ENCODE measurements around the gene SCFD2. TPM values are rescaled to one million over a fixed set of nuclear protein-coding genes. Genes with fewer than 3 reads are reported as not detected.

Gene SCFD2
- total and polyA plus RNA-seq, 8 donors = 11.4 to 26.6 (median 13.7) TPM

DNA sequence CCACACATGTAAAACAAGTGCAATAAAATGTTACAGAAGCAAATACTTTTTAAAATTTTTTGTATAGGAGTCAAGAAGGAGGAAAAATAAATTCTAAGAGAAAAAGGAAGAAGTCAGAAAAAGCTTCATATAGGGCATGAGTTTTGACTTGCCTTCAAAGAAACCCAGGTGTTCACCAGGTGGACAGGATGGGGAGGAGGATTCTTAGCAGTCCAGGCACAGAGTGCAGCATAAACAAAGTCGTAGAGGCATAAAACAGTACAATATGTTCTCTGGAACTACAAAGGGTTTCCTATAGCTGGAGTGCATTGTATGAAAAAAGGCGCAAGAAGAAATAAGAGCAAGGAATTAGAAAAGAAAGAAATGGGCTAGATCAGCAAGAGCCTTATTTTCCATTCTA, 1.9 kb upstream of the SCFD2 start:
- no peak for DNase-seq
- TF ChIP-seq, protein P1, sequence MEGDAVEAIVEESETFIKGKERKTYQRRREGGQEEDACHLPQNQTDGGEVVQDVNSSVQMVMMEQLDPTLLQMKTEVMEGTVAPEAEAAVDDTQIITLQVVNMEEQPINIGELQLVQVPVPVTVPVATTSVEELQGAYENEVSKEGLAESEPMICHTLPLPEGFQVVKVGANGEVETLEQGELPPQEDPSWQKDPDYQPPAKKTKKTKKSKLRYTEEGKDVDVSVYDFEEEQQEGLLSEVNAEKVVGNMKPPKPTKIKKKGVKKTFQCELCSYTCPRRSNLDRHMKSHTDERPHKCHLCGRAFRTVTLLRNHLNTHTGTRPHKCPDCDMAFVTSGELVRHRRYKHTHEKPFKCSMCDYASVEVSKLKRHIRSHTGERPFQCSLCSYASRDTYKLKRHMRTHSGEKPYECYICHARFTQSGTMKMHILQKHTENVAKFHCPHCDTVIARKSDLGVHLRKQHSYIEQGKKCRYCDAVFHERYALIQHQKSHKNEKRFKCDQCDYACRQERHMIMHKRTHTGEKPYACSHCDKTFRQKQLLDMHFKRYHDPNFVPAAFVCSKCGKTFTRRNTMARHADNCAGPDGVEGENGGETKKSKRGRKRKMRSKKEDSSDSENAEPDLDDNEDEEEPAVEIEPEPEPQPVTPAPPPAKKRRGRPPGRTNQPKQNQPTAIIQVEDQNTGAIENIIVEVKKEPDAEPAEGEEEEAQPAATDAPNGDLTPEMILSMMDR (IDR thresholded peaks at IDR 0.05) = no peak
- Histone ChIP-seq H3K27me3 (peaks cover 0 to 24% of the 10 kb centered on the region in 2 donors), H3K9me3 (no peaks in the 10 kb centered on the region), H3K27ac (no peak overlapping the region), H3K4me1 (peaks cover 20 to 26% of the 10 kb centered on the region in 2 donors), H3K36me3 (no peaks in the 10 kb centered on the region), H3K4me3 (no peak overlapping the region)
- intact Hi-C loops (cut with DNase I) = no loop called here
- ATAC-seq = no peak

DNA sequence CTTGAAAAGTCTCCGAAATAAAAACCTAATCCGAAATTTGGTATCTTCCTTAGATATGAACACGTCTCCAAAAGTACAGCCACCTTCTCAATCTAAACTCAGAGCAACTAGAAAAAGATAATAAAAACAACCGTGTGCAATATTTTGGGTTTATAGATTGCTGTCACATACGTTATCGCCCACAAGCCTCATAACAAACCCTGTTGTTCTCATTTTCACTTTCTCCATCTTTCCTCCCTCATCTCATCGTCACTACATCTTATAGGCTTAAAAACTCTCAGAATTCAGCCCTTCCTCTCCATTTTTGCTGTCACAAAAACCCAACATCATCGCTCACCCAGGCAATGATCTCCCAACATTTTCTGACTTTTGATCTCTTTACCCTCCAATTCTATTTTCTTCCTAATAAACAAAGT, 448 bp upstream of the SCFD2 start:
- DNase-seq (no peak), ATAC-seq (no peak)
- TF ChIP-seq, protein P1 (IDR thresholded peaks at IDR 0.05) = no peak
- Histone ChIP-seq H3K4me3 (peak overlapping the region; percentile 87 to 98), H3K36me3 (no peaks in the 10 kb centered on the region), H3K9me3 (no peaks in the 10 kb centered on the region), H3K27me3 (peaks cover 0 to 23% of the 10 kb centered on the region in 2 donors), H3K4me1 (peaks cover 20 to 30% of the 10 kb centered on the region in 2 donors), H3K27ac (peak overlapping the region; percentile 37 to 75)
- intact Hi-C loops (cut with DNase I) = no loop called here

DNA sequence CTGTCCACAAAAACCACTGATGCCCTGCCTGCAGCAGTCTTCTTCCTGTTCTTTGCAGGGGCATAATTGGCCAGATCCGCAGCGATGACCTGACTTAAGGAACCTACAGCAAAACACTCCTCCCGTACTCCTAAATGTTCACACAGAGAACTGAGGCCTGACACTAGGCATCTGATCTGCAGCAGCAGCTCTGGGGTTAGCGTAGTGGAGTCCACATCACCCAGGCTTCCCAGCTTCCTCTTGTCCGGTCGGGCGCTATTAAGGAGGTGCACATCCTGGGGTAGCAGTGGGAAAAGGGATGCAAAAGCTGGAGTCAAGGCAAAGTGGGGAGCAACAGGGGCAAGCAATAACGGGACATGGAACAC, 758 bp downstream of the SCFD2 start:
- intact Hi-C loops (cut with DNase I) = no loop called here
- TF ChIP-seq, protein P1 (IDR thresholded peaks at IDR 0.05) = no peak
- no peaks in the 10 kb centered on the region for H3K36me3 ChIP-seq
- DNase-seq (no peak), ATAC-seq (peak; percentile 32)
- H3K27me3 ChIP-seq = peaks cover 0 to 14% of the 10 kb centered on the region in 2 donors
- H3K27ac ChIP-seq = peak overlapping the region in 1 of 2 donors; percentile 75
- H3K4me3 ChIP-seq = peak overlapping the region; percentile 87 to 98
- peaks cover 20 to 30% of the 10 kb centered on the region in 2 donors for H3K4me1 ChIP-seq
- H3K9me3 ChIP-seq = no peaks in the 10 kb centered on the region

DNA sequence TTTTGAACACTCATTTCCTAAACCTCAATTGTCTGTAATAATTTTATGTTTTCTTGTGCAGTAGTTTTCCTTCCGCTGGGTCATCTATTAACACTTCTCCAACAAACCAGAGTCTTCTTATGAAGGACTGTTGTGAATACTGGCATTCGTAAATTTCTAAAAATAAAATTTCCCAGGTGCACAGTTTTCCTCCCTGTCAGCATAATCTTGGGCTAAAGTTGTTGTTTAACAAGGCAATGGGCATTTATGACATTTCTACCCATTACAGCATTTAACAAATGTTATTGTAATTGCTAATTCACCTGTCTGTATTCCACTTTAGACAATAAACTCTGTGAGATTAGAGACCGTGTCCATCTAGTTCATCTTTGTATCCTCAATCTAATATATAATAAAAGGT, 1.2 kb downstream of the SCFD2 start:
- DNase-seq = no peak
- H3K36me3 ChIP-seq = no peaks in the 10 kb centered on the region
- TF ChIP-seq, protein P1 (IDR thresholded peaks at IDR 0.05) = no peak
- peaks cover 20 to 30% of the 10 kb centered on the region in 2 donors for H3K4me1 ChIP-seq
- H3K27me3 ChIP-seq = peaks cover 0 to 9% of the 10 kb centered on the region in 2 donors
- H3K4me3 ChIP-seq = peak overlapping the region; percentile 87 to 98
- H3K27ac ChIP-seq = no peak overlapping the region
- ATAC-seq = no peak
- no peaks in the 10 kb centered on the region for H3K9me3 ChIP-seq
- intact Hi-C loops (cut with DNase I) = no loop called here

DNA sequence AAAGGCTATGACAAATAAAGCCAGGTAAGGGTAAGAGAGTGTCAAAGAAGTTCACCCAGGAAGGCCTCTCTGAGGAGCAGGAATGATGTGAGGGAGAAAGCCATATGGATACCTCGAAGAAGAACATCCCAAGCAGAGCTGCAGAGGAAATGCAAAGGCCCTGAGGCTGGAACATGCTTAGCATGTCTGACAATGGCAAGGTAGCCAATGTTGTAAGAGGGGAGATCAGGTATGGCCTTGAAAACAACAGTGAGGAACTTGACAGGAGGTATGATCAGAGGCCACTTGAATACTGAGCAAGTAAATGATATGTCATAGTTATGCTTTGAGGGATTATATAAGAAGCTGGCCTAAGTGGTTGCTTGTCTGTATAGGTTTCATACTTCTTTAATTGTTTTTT, 3.8 kb downstream of the SCFD2 start:
- ATAC-seq (no peak), DNase-seq (no peak)
- no peak overlapping the region for H3K27ac ChIP-seq
- TF ChIP-seq, protein P1 (IDR thresholded peaks at IDR 0.05) = no peak
- H3K36me3 ChIP-seq = no peaks in the 10 kb centered on the region
- H3K4me1 ChIP-seq = peaks cover 20 to 30% of the 10 kb centered on the region in 2 donors
- H3K27me3 ChIP-seq = no peaks in the 10 kb centered on the region
- no peak overlapping the region for H3K4me3 ChIP-seq
- intact Hi-C loops (cut with DNase I) = no loop called here
- H3K9me3 ChIP-seq = no peaks in the 10 kb centered on the region

All from left lung (tissue), 10 donors.